GM10847 (cell line): ENCODE results near the gene FBLIM1.

ENCODE experiments used
- POLR2A ChIP-seq: IDR thresholded peaks from 2 replicates; pipeline ENCODE4 v1.6.1; 2011; ENCODE audit not compliant: insufficient read length; ENCODE audit errors: extremely low read depth

Gene FBLIM1

GRCh38 chr1:15727424-15727823, 31.2 kb upstream of the FBLIM1 start:
- no peak for TF ChIP-seq POLR2A

GRCh38 chr1:15727866-15728534, 30.6 kb upstream of the FBLIM1 start:
- no peak for TF ChIP-seq POLR2A

GRCh38 chr1:15728937-15729657, 29.5 kb upstream of the FBLIM1 start:
- TF ChIP-seq POLR2A, result no peak

- no peak for TF ChIP-seq POLR2A
These were observed 28.2 kb upstream of the FBLIM1 start for GRCh38 chr1:15730423-15730822.

GRCh38 chr1:15730936-15731335, 27.7 kb upstream of the FBLIM1 start:
- TF ChIP-seq POLR2A, result no peak

- TF ChIP-seq POLR2A, result no peak
These were observed 26.6 kb upstream of the FBLIM1 start for GRCh38 chr1:15731735-15732685.

- TF ChIP-seq POLR2A, result no peak
These were observed 25.9 kb upstream of the FBLIM1 start for GRCh38 chr1:15732686-15733081.

- TF ChIP-seq POLR2A, result no peak
These were observed 25.3 kb upstream of the FBLIM1 start for GRCh38 chr1:15733218-15733725.

- no peak for TF ChIP-seq POLR2A
These were observed 24.8 kb upstream of the FBLIM1 start for GRCh38 chr1:15733726-15734226.

- TF ChIP-seq POLR2A, result no peak
These were observed 24.3 kb upstream of the FBLIM1 start for GRCh38 chr1:15734296-15734695.

- no peak for TF ChIP-seq POLR2A
These were observed 23.7 kb upstream of the FBLIM1 start for GRCh38 chr1:15734901-15735300.

GRCh38 chr1:15735304-15736037, 23.1 kb upstream of the FBLIM1 start:
- TF ChIP-seq POLR2A, result no peak

GRCh38 chr1:15736038-15736891, 22.3 kb upstream of the FBLIM1 start, which contains the start of gene SLC25A34:
Gene SLC25A34, plus strand, starts transcription at chr1:15736258. Its CDS starts 228 bp downstream, at chr1:15736486.
- no peak for TF ChIP-seq POLR2A

GRCh38 chr1:15736892-15737261, 21.7 kb upstream of the FBLIM1 start:
- TF ChIP-seq POLR2A, result no peak
